Breast epithelium (tissue), 3 donors: Measurements from ENCODE around the gene INPP5F.

Experiments
- POLR2A ChIP-seq: fragments of 450-650 bp; IDR thresholded peaks from one replicate; pipeline ENCODE4 v1.6.1; 2016; ENCODE audit warnings: antibody characterized with exemption, mild to moderate bottlenecking, moderate library complexity
- TF ChIP-seq, protein P1 (sequence below), 3 donors: fragments of 450-650 bp; IDR thresholded peaks; one replicate each; pipeline ENCODE4 v1.5.1; 2016 to 2017; ENCODE audit warnings: antibody characterized with exemption in 3 of 3, mild to moderate bottlenecking in 3 of 3, moderate library complexity in 3 of 3

DNA sequence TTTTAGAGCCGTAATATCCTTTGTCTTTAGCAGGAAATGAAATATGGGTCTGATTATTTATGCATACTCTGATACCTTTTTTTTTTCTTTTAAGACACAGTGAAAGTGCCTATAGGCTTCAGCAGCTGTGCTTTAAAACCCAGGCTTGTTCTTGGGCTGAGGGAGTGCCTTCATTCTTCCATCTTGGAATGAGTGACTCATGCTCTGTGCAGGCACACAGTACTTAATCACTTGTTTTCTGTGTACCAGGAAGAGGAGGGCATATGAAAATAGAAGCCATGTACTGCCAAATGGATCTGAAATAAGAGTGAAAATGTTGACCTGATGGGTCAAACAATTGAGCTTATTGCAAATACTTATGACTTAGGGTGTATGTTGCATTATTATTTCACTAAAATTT, 12.0 kb downstream of the INPP5F start:
- TF ChIP-seq, protein P1, sequence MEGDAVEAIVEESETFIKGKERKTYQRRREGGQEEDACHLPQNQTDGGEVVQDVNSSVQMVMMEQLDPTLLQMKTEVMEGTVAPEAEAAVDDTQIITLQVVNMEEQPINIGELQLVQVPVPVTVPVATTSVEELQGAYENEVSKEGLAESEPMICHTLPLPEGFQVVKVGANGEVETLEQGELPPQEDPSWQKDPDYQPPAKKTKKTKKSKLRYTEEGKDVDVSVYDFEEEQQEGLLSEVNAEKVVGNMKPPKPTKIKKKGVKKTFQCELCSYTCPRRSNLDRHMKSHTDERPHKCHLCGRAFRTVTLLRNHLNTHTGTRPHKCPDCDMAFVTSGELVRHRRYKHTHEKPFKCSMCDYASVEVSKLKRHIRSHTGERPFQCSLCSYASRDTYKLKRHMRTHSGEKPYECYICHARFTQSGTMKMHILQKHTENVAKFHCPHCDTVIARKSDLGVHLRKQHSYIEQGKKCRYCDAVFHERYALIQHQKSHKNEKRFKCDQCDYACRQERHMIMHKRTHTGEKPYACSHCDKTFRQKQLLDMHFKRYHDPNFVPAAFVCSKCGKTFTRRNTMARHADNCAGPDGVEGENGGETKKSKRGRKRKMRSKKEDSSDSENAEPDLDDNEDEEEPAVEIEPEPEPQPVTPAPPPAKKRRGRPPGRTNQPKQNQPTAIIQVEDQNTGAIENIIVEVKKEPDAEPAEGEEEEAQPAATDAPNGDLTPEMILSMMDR (IDR thresholded peaks at IDR 0.05) = no peak
- TF ChIP-seq POLR2A = no peak
